ENCODE results near the gene EHMT1.
"Not testable (repeated sequence)": the region's sequence is repeated elsewhere in the genome, so short reads cannot be mapped to it uniquely, and the experiment has no call there.

- not testable (repeated sequence) for TF ChIP-seq RFX5 (IDR thresholded peaks at IDR 0.05; ENCODE audit: borderline replicate concordance, low read depth, low read length); BCL11A (IDR thresholded peaks at IDR 0.05; ENCODE audit: low read depth in 2 of 2, low read length in 2 of 2); SIN3A (conservative IDR thresholded peaks at IDR 0.05 in 1 of 2, IDR thresholded peaks at IDR 0.05 in 1 of 2; ENCODE audit: low read depth in 1 of 2, low read length in 2 of 2); TAF1 (IDR thresholded peaks at IDR 0.05; ENCODE audit: low read depth, low read length); CTCF (IDR thresholded peaks at IDR 0.05; ENCODE audit: control extremely low read depth in 1 of 3, insufficient read depth in 1 of 3, low read depth in 1 of 3, low read length in 3 of 3); EZH2 (IDR thresholded peaks at IDR 0.05; ENCODE audit: low read depth, low read length, severe bottlenecking)
These were observed 161.2 kb downstream of the EHMT1 start for GRCh38 chr9:137780031-137780430.

Data from H1 (cell line).